Kasumi-1 (cell line): ENCODE results near the gene ALDH3A1.

Source experiments
- DNase-seq, 2 experiments: peaks; one replicate each; lab custom pipeline; 2025; lab: John Stamatoyannopoulos, UW

Gene ALDH3A1

DNA sequence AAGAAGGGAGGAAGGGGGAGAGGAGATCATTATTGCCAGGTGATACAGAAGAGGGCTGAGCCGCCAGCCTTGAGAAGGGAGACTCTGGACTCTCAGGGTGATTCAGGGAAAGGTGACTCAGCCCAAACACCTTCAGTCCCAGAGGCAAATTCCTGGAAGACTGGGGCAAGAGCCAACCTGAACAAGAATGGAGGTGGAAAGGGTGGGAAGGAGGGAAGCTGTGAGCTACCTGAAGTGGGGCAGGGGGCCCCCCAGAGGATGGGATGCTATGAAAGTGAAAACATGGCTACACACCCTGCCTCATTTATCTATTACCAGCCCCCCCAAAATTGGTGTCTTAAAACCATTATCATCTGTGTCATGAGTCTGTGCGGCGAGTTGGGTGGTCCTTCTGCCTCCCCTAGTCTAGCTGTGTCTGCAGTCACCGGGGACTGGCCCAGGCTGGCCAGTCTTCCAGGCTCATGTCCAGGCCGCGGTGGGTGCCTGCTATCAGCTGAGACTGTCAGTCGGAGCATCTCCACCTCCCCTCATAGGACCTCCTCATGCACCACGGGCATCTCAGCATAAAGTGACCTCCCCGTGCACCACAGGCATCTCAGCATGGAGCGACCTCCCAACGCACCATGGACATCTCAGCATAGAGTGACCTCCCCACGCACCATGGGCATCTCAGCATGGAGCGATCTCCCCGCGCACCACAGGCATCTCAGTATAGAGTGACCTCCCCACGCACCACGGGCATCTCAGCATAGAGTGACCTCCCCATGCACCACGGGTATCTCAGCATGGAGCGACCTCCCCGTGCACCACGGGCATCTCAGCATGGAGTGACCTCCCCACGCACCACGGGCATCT, 28.5 kb downstream of the ALDH3A1 start:
- DNase-seq = no peak

DNA sequence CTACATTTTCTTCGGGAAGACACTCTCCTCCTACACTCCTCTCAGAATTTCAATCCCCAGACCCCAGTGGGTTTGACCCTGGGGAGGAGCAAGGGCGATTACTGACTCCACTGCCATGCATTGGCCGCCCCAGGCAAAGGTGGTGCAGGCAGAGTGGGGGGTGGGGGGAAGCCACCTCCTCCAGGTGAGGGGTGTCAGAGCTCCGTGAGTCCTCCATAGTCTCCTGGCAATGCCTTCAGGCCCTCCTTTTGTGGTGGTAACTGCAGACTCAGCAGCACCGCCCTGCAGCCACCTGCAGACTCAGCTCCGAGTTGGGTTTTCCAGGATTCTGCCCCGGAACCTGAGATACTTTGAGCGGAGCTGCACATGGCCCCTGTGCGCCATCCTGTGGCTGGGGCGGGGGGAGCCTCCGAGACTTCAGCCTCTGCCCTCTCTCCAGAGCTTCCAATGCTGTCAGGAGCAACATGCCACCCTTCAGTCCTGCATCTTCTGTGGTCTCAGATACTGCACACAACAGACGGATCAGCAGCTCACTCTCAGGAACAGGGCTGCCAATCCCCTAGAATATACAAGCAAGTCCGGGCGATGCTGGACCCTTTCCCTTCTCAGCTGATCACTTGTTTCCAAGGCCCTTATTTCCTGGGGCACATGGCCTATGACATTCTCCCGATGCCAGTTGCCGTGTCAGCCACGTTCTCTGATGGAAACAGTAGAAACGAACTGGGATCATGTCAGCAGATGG, 29.3 kb downstream of the ALDH3A1 start:
- DNase-seq = no peak

DNA sequence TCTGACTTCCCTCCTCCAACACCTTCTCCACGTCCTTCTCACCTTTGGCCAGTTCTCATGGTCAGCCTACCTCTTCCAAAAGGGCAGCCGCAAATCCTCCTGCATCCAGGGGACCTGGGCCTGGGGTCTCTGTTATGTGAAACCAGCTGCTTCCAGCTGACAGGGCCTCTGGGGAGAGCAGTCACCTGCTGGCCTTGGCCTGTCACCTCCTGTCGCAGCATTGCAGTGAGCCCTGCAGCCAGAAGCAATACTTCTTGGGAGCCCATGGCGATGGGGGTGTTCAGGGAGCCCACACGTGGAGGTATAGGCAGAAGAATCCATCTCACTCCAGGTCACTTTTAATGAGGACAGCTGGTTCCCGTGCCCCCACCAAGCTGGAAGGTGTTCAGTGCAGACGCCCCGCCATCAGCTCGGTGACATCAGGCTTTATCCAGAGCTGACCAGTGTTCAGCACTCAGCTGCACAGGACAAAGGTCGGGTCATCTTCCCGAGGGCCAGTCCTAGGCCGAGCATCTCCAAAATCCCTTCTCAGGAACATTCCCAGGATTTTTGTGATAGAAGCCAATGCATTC, 30.0 kb downstream of the ALDH3A1 start:
- no peak for DNase-seq

DNA sequence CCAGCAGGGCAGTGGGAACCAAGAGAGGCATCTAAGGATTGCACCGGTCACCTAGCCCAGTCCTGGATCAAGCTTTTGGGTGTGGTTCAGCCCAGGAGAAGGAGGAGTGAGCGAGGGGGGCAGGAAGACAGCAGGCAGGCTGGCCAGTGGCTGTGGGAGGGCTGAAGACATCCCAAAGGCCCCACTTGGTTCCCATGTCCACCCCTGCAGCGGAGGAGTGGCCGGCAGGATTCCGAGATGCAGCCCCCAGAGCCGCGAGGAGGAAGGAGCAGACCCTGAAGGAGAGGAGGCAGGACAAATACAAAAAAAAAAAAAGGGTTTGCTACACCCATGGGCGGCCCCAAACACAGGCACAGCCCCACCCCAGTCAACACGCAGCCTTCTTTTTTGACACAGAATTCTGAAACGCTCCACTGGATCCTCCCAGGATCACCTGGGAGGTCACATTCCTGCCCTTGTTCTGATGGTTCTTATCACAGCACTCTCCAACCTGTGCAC, 30.6 kb downstream of the ALDH3A1 start:
- DNase-seq = no peak

DNA sequence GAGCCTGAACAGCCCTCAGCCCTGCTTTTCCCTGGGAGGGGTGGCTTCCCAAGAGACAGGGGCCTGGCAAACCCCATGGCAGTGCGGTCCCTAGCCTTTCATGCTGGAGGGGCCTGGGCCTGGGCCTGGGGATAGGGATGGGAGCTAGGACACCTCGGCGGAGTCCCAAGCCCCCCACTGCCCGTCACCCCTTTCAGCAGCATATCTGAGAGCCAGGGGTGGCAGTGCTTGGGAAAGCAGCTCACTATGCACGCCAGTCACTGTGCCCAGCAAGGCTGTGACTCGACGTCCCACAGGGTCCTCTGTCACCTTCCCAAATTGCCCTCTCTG, 31.1 kb downstream of the ALDH3A1 start:
- no peak for DNase-seq

DNA sequence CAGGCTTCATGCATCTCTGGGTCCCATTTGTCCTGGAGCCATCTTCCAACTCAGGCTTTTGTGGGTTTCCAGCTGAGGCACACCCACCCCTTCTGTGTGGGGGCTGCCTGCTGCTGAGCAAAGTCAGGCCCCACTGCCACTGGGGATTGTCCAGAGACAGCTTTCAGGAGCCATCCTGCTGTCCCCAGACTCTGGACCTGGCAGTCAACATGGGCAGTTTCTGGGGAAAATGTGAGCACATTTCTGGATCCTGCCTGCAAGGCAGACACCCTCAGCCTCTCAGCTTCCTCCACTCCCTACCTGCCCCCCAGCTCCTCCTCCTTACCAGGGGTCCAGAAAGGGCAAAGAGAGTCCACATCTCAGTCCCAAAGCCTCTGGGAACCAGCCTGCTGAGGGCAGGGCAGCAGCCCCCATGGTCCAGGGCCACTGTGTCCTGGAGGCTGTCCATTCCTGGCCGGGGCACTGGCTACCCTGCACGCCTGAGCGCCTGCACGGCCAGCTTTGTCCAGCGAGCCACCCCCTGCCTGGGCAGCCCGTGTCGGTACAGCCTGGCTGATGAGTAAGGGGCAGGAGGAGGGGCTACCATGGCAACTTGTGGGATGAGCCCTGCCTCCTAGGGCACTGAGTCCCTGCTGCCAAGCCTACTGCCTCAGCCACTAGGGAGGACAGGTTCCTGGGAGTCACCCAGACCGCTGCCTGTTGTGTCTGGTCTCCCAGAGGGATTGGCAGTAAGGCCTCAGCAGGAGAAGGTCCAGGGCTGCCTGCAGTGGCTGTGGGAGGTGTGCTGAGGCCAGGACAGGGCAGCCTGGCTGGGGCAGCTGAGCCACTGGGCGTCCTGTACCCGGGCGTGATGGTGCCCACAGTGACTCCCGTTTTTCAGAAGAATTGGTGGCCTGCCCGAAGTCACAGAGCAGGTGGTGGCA, 31.7 kb downstream of the ALDH3A1 start, which contains the start of gene SLC47A2:
SLC47A2 (minus strand) TSS at position 477 of the 923 bp plus-strand sequence; CDS start at position 448, 29 bp downstream.
- no peak for DNase-seq

DNA sequence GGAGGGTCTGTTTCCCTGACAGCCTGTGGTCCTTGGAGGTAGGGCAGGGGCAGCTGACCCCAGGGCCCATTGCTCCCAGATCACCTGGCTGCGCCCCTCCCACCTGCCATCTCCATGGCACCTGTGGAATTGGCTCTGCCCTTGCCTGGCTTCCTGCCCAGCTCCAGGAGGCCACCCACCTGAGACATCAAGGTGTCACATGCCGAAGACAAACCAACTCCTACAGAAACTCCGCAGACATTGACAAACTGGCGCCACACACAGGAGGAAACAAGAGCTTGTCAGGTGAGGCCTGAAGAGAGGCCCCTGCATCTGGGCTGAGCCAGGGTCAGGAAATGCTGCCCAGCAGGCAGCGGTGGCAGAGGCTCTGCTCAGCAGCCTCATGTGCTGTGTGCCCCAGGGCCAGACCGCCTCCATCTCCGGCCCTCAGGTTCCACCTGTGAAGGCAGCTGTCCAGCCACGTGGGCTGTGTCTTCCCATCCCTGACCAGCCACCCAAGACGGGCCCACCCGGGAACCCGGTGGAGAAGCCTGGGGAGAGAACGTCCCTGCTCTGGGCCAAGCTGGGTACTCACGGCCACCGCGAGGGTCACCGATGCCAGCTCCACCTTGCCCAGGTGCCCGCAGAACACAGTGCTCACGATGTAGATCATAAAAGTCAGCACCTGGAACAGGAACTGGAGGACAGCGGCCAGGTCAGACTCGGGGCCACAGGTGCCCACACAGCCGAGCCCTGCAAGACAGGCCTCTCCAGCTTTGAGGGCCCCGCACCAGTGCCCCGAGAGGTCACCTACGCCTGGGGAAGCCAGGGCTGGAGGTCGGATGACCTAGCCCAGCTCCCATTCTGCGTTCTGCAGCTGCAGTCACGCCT, 33.3 kb downstream of the ALDH3A1 start:
- no peak for DNase-seq

DNA sequence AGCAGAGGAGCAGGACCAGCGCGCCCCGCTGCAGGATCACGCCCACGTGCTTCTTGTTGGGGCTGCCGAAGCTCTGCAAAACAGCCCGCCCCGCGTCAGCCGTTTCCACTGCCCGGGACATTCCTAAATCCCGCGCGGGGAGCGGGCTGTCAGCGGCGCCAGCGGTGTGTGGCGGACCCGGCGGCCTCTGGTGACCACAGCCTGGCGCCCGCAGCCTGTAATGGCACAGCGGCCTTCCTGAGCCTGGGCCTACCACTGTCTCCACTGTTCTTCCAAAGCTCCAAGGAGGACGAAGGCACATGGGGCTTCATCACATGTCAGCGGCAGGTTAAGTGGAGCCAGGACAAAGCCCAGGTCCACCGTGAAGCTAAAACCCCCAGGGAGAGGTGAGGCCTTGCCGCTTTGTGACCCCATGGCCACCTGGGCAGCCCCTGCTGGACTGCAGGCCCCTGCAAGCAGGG, 34.2 kb downstream of the ALDH3A1 start:
- DNase-seq = no peak

DNA sequence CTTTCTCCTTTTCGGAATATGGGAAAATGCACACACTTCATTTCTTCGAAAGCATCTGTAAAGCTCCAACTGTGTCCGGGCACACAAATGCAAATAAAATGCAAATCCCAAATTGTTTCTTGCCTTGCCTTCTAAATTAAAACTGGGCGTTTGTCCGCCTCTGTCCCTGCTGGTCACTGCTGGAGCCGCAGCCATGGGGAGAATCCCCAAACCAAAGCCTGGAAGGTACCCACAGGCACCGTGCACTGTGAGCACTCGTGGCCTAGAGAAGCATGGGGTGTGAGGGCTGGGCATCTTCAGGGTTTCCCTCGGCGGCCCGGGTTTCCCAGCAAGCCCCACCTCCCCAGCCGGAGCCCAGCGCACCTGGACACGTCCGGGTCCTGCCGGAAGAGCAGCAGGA, 34.6 kb downstream of the ALDH3A1 start:
- DNase-seq = no peak

DNA sequence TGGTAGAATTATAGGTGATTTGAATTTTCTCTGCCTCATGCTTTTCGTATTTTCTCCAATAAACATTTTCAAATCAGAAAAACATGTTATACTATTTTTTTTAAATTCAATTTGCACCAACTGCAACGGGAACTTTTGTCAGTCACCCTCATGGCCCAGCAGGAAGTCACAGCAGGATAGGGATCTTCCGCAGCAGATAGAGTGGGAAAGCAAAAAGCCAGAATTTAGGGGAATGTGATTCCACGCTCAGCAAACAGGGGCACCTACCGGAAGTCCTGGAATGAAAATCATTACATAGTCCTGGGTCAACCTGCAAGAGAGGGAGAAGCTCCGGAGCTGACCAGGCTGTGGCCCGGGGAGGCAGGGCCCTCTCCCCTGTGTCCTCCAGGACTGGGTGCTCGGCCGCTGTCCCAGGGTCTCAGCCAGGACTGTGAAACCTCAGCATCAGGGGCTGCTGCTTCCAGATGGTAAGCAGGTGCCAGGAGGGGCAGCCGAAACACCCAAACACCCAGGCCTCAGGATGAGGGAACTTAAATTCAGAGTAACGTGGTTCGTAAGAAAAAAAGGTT, 35.6 kb downstream of the ALDH3A1 start:
- DNase-seq = no peak

DNA sequence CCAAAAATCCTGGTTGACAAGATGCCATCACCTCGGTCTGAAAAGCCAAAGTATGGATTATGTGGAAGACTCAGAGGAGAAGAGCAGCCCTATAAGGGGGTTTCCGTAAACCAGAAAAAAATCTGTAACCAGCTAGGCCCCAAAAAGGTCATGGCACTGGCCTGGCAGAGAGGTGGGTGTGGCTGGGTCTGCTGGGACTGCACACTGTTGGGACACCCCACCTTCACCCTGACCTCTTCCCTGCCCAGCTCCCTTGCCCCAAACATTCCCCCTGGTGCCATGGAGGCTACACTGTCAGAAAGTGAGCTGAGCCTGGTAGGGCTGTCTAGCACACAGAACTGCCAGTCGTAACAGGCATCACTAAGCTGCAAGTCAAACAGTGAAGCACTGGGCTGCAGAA, 38.3 kb downstream of the ALDH3A1 start:
- DNase-seq = no peak

DNA sequence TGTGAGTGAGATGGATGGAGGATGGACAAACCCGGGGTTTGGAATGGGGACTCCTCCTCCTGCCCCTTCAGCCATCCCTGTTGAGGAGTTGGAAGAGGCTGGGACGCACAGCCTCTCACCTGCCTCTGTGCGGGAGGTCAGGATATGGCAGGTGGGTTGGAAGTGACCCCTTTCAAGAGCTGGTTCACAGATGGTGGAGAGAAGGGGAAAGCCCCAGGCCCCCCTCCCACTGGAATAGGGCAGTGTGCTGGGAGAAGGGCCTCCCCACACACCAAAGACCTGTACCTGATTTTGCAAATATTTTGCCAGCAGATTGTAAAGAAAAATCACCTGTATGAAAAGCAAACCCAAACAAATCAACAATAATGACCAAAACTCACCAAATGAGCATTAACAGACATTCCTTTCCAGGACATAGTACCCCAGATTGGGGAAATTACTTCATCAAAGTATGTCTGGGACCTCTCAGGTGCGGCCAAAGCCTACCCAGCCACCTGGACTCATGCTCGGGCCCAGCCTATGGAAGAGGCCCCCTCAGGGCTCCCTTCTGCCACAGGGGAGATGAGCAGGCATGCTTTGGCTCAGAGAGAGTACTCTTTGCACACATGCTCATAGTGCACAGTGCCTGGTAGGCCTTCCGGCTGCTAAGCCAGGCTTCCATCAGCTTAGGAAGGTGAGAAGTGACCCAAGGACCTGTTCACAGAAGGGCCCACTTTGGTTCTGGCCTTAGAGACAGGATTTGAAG, 39.5 kb downstream of the ALDH3A1 start:
- DNase-seq = no peak

DNA sequence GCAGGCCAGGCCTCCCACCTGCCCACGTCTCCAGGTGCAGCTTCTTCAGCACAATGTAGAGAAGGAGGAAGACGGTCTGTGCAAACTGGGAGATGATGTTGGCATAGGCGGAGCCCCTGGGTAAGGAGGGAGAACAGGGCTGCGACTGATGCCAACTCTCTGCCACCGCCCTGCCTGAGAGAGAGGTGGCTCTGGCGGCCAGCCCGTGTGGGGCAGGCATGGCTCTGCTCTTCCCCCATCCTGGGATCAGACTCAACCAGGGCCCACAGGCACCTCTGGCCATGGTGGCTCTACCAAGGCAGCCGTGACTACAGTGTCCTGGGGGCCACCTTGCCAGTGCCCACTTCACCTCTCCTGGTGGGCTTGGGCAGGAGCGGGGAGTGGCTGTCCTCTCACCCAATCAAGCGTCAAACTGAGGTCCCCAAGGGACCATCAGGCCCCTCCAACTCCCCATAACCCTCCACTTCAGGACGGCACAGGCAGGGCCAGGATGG, 40.3 kb downstream of the ALDH3A1 start:
- DNase-seq = no peak

DNA sequence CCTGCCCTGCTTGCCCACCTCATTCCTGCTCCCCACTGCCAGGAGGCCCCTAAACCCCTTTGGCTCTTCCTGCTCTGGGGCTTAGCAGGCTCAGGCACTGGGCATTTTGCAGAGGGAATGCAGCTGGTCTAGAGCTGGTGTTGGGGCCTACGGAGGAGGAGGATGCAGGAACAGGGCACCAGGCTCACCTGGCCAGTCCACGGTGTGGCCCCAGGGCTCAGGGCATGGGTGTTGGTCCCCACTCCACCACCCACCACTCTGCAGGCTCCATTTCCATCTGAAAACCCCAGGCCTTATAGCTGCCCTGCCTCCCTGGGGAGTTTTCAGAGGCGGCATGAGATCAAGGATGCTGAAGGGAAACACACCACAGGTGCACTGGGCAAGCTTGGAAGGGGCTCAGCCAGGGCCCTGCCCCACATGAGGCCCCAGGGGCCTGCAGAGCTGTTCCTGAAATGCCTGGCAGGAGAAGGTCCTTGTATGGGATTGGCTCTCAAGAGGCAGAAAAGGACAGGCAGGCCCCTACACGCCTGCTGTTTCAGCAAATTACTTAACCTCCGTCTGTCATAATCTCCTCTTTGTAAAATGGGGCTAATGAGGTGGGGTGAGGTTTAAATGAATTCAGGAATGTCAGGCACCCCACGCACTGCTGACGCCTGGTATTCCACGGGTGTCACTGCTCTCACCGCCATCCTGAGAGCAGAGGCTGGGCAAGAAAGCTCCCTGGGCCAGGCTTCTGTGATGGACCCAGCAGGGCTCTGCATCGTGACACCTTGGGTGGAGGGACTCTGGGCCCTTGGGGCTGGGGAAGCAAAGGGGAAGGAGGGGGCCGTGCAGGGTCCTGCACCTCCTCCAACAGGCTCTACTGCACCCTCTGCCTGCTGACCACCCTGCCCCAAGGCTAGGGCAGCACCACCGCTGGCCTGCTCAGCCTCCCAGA, 41.0 kb downstream of the ALDH3A1 start:
- no peak for DNase-seq

DNA sequence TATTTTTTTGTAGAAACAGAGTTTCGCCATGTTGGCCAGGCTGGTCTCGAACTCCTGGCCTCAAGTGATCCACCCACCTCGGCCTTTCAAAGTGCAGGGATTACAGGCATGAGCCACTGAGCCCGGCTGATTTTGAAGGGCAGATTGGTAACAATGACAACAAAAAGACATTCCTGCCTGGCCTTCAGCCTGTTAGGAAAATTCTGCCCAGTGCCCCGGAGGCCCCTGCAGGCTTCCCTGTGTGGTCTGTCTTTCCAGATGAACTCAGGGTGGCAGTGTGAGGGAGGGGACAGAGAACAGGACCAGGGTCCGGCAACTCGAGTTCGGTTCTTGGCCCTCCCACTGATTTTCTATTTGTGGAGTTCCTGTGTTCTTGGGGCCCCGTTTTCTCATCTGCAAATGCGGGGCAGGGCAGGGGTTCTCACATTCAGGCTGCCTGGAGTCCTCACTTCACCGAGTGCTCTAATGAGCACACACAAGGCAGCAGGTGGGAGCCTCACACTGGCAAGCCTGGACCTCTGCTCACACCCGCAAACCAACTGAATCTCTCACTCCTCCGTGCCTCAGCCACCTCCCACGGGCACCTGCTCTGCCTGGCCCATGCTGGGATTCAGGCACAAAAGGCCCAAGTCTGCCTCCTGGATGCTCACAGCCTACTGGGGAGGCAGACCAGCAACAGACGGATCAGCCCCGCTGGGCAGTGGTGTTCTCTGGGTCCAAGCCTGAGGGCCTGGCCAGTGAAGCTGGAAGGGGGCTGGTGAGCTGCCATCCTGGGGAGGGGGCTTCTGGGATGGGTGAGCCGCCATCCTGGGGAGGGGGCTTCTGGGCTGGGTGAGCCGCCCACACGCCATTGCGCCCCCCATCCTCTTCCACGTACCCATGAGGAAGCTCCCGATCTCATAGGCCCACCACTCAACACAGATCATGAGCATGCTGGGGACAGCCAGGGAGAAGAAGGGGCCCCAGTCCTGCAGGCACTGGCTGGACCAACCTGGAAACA, 42.0 kb downstream of the ALDH3A1 start:
- DNase-seq = no peak

DNA sequence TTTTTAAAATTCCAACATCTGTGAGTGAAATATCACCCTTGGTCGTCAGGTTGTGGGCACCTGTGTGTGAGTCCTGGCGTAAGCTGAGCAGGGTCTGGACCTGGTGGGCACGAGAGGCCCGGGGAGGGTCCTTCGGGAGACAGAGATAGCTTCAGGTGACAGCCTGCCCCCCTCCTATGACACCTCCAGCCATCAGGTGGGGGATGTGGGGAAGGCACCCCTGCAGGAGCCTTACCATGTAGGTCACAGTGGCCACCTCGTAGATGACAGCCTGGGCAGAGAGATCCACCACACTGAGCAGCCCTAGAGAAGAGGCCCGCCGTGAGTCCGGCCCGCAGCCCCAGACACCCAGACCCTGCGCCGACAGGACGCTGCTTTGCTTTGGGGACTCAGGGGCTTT, 42.9 kb downstream of the ALDH3A1 start:
- no peak for DNase-seq
